ENCODE data around the gene CLDN5. TPM values are rescaled to one million over a fixed set of nuclear protein-coding genes. Genes with fewer than 3 reads are reported as not detected.

Gene CLDN5
- total RNA-seq, 1 donor from 2014 or later, result 228 TPM

DNA sequence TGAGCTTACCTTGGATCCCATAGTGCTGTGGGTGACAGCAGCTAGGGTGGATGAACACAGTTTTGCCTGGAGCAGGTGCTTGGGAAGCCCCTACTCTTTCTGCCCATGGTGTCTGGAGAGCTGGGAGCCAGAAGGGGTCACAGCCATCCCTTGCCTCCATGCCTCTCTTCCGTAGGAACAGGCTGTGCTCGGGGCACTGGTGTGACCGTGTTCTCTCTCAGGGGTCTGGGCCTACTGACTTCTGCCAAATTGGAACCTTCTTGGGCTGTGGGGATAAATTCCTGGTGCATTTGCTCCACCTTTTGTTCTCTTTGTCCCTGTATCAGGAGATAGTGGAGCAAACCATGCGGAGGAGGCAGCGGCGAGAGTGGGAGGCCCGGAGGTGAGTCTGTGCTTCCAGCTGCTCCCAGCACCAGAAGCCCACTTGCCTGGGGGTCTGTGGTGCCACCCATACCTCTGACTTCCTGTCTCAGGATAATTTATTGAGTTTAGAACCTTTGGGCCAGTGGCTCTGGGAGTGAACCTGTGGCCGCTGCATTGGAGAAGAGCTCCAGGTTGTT is 30.1 kb downstream of the CLDN5 start:
- no peak overlapping the region for H3K4me3 ChIP-seq
- DNase-seq (ENCODE audit: extremely low spot score in 2 of 2), result no peak
- intact Hi-C loops (cut with DNase I), result no loop called here
- peaks cover 2% of the 10 kb centered on the region for H3K4me1 ChIP-seq
- no peaks in the 10 kb centered on the region for H3K9me3 ChIP-seq
- H3K36me3 ChIP-seq, result no peaks in the 10 kb centered on the region
- TF ChIP-seq POLR2A (IDR thresholded peaks at IDR 0.05), result no peak
- no peak for TF ChIP-seq POLR2AphosphoS5 (IDR thresholded peaks at IDR 0.05; ENCODE audit: insufficient read depth in 1 of 2, low read depth in 1 of 2)
- no peak for TF ChIP-seq CTCF (IDR thresholded peaks at IDR 0.05)
- H3K27me3 ChIP-seq, result no peaks in the 10 kb centered on the region
- H3K27ac ChIP-seq, result no peak overlapping the region

DNA sequence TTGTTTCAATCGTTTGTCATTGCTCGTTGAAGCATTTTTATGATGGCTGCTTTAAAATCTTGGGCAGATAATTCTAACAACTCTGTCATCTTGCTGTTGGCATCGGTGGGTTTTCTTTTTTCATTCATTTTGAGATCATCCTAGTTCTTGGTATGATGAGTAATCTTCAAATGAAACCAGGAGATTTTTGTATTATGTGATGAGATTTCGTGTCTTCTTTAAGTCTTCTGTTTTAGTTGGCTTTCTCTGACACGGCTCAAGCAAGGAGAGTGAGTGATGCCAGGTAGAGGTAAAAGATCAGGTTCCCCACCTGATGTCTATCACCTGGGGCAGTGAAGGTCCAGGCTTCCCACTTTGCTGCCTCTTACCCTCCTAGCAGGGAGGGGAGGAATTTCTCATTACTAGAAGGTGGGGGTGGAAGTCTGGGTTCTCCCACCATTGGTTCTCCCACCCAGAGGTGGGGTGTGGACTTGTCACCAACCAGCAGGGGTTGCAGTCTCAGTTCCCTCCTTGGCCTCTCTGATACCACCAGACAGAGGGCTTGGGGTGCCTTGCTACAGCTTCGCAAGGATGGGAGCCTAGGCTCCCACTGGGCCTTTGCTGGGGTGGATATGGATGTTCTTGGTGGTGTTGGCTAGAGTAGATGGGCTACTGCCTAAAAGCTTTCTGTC is 31.6 kb downstream of the CLDN5 start:
- no peak overlapping the region for H3K27ac ChIP-seq
- no peaks in the 10 kb centered on the region for H3K9me3 ChIP-seq
- peaks cover 4% of the 10 kb centered on the region for H3K4me1 ChIP-seq
- no peaks in the 10 kb centered on the region for H3K27me3 ChIP-seq
- H3K36me3 ChIP-seq, result no peaks in the 10 kb centered on the region
- no peak for DNase-seq (ENCODE audit: extremely low spot score in 2 of 2)
- H3K4me3 ChIP-seq, result no peak overlapping the region
- intact Hi-C loops (cut with DNase I), result no loop called here
- TF ChIP-seq POLR2A (IDR thresholded peaks at IDR 0.05), result no peak
- TF ChIP-seq CTCF (IDR thresholded peaks at IDR 0.05), result no peak
- no peak for TF ChIP-seq POLR2AphosphoS5 (IDR thresholded peaks at IDR 0.05; ENCODE audit: insufficient read depth in 1 of 2, low read depth in 1 of 2)

- no peak overlapping the region for H3K4me3 ChIP-seq
- no peaks in the 10 kb centered on the region for H3K27me3 ChIP-seq
- no peaks in the 10 kb centered on the region for H3K36me3 ChIP-seq
- intact Hi-C loops (cut with DNase I), result no loop called here
- peaks cover 4% of the 10 kb centered on the region for H3K4me1 ChIP-seq
- no peak for DNase-seq (ENCODE audit: extremely low spot score in 2 of 2)
- TF ChIP-seq POLR2AphosphoS5 (IDR thresholded peaks at IDR 0.05; ENCODE audit: insufficient read depth in 1 of 2, low read depth in 1 of 2), result no peak
- no peak for TF ChIP-seq CTCF (IDR thresholded peaks at IDR 0.05)
- TF ChIP-seq POLR2A (IDR thresholded peaks at IDR 0.05), result no peak
- H3K27ac ChIP-seq, result no peak overlapping the region
- no peaks in the 10 kb centered on the region for H3K9me3 ChIP-seq
Measured at GRCh38 chr22:19490628-19491230, 33.5 kb downstream of the CLDN5 start.

DNA sequence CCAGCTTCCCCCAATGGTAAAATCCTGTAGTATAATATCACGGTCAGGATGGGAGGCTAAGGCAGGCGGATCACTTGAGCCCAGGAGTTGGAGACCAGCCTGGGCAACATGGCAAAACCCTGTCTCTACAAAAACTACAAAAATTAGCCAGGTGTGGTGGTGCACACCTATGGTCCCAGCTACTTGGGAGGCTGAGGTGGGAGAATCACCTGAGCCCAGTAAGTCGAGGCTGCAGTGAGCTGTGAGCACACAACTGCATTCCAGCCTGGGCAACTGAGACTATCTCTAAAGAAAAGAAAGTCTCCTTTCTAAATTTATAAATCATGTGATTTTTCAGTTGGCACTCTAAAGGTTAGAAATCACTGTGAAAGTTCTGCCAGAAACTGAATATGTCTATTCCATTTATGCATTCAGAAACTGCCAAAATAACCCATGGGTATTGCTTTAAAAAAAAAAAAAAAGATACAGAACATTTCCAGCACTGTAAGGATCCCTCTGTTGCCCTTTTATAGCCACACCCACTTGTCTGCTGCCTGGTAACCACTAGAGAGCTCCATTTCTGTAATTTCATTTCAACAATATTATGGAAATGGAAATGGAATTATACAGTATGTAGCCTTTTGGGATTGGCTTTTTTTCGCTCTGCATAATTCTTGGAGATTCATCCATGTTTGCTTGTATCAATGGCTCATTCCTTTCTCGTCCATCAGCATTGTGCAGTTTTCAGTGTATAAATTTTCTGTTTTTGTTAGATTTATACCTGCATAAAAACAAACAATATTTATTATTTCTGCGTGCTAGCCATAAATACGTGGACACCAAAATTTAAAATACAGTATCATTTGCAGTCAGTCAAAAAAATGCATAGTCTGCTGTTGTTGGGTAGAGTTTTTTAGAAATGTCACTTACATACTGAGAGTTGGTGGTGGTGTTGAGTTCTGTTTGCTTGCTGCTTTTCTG is 35.0 kb downstream of the CLDN5 start:
- Histone ChIP-seq H3K36me3 (no peaks in the 10 kb centered on the region), H3K9me3 (no peaks in the 10 kb centered on the region), H3K4me1 (peaks cover 4% of the 10 kb centered on the region), H3K27ac (no peak overlapping the region), H3K27me3 (no peaks in the 10 kb centered on the region), H3K4me3 (no peak overlapping the region)
- TF ChIP-seq CTCF (IDR thresholded peaks at IDR 0.05), result no peak
- no peak for TF ChIP-seq POLR2A (IDR thresholded peaks at IDR 0.05)
- TF ChIP-seq POLR2AphosphoS5 (IDR thresholded peaks at IDR 0.05; ENCODE audit: insufficient read depth in 1 of 2, low read depth in 1 of 2), result no peak
- DNase-seq (ENCODE audit: extremely low spot score in 2 of 2), result no peak
- intact Hi-C loops (cut with DNase I), result no loop called here
